ENCODE data around the gene SMG6.
A peak's percentile ranks its signal among the peaks of the same experiment; 100 is the strongest.

SMG6 gene

DNA sequence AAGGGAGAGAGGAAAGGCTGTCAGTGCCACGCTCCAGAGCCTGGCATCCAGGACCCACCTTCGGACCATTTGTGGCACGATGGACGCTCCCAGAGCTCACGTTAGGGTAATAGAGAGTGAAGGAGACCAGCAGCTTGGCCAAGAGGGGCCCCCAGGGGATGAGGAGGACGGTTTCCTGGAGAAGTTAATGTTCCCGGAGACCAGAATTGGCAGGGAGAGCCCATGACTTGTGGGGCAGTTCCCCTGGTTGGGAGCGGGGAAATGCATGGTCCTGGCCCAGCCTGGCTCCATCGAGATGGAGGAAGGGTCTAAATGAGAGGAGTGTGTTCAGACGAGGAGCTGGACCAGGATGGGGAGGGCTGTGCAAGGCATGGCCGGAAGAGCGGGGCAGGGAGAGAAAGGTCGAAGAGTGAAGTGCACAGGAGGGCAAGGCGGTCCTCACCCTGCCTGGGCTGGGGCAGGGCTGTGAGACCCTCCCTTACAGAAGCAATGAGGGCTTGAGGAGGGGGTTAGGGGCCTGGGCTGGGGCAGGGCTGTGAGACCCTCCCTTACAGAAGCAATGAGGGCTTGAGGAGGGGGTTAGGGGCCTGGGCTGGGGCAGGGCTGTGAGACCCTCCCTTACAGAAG, 251.5 kb downstream of the SMG6 start:
- H3K9ac ChIP-seq (ENCODE audit: low read length) = no peak overlapping the region
- H2AFZ ChIP-seq (ENCODE audit: low read length) = no peak overlapping the region
- H3F3A ChIP-seq (ENCODE audit: insufficient read depth, low read length) = no peaks in the 10 kb centered on the region
- no peaks in the 10 kb centered on the region for H4K20me1 ChIP-seq (ENCODE audit: insufficient read depth, low read length)
- H3K36me3 ChIP-seq (ENCODE audit: insufficient read depth, low read length) = no peaks in the 10 kb centered on the region
- H3K27ac ChIP-seq (ENCODE audit: low read depth, low read length, poor library complexity, severe bottlenecking) = no peak overlapping the region
- no peaks in the 10 kb centered on the region for H3K79me2 ChIP-seq (ENCODE audit: insufficient read depth, low read length)
- no peaks in the 10 kb centered on the region for H3K9me2 ChIP-seq (ENCODE audit: low read depth, low read length)
- TF ChIP-seq, protein P1, sequence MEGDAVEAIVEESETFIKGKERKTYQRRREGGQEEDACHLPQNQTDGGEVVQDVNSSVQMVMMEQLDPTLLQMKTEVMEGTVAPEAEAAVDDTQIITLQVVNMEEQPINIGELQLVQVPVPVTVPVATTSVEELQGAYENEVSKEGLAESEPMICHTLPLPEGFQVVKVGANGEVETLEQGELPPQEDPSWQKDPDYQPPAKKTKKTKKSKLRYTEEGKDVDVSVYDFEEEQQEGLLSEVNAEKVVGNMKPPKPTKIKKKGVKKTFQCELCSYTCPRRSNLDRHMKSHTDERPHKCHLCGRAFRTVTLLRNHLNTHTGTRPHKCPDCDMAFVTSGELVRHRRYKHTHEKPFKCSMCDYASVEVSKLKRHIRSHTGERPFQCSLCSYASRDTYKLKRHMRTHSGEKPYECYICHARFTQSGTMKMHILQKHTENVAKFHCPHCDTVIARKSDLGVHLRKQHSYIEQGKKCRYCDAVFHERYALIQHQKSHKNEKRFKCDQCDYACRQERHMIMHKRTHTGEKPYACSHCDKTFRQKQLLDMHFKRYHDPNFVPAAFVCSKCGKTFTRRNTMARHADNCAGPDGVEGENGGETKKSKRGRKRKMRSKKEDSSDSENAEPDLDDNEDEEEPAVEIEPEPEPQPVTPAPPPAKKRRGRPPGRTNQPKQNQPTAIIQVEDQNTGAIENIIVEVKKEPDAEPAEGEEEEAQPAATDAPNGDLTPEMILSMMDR (IDR thresholded peaks at IDR 0.05; ENCODE audit: low read length) = no peak
- TF ChIP-seq EZH2 (IDR thresholded peaks at IDR 0.05; ENCODE audit: borderline replicate concordance, low read length) = no peak
- no peak overlapping the region for H3K4me2 ChIP-seq (ENCODE audit: low read length)
- no peaks in the 10 kb centered on the region for H3K27me3 ChIP-seq (ENCODE audit: insufficient read depth, low read length)
- peaks cover 50% of the 10 kb centered on the region for H3K4me1 ChIP-seq (ENCODE audit: insufficient read depth, low read length, severe bottlenecking)
- H3K9me3 ChIP-seq (ENCODE audit: low read length) = no peaks in the 10 kb centered on the region
- no peak overlapping the region for H3K4me3 ChIP-seq (ENCODE audit: low read depth, low read length, poor library complexity, severe bottlenecking)

DNA sequence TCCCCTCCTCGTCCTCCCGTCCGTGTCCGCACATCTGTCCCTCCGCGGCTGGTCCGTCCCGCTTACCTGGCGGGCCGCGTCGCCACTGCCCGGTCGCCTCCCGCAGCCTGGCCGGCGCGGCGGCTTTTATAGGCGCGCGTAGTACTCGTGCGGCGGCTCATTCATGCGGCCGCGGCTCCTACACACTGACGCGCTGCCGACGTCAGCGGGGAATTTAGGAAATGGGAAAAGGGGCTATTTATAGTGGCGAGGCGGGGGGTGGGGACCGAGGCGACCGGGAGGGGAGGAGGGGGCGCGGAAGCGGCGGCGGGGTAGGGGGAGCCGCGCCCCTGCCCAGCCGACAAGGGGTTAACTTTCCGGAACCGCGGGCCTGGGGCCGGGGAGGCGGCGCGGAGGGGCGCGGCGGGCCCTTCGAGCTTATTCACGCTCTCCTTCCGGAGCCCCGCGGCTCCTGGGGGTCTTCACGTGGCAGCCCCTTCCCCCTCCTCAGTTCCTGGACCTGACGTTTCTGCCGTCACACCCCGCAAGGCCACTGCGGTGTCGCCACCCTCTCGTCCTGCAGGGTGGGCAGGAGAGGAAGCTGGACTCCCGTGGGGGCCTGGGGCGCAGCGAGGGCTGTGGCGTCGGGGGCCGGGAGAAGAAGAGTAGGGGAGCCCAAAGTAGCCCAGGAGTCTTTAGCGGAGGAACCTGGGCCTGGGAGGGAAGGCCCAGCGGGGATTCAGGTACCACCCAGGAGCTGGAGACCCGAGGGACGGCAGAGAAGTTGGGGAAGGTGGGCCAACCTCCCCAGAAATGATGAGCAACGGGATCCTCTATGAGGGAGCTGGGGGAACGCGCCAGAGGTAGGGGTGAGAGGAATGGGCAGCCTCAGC, 252.3 kb downstream of the SMG6 start:
- H2AFZ ChIP-seq (ENCODE audit: low read length) = no peak overlapping the region
- H3K4me2 ChIP-seq (ENCODE audit: low read length) = peak overlapping the region; percentile 58
- TF ChIP-seq EZH2 (IDR thresholded peaks at IDR 0.05; ENCODE audit: borderline replicate concordance, low read length) = no peak
- peak overlapping the region; percentile 59 for H3K4me3 ChIP-seq (ENCODE audit: low read depth, low read length, poor library complexity, severe bottlenecking)
- H3F3A ChIP-seq (ENCODE audit: insufficient read depth, low read length) = no peaks in the 10 kb centered on the region
- H3K4me1 ChIP-seq (ENCODE audit: insufficient read depth, low read length, severe bottlenecking) = peaks cover 45% of the 10 kb centered on the region
- H3K9ac ChIP-seq (ENCODE audit: low read length) = no peak overlapping the region
- no peak overlapping the region for H3K27ac ChIP-seq (ENCODE audit: low read depth, low read length, poor library complexity, severe bottlenecking)
- no peaks in the 10 kb centered on the region for H3K9me3 ChIP-seq (ENCODE audit: low read length)
- no peaks in the 10 kb centered on the region for H3K79me2 ChIP-seq (ENCODE audit: insufficient read depth, low read length)
- no peaks in the 10 kb centered on the region for H3K36me3 ChIP-seq (ENCODE audit: insufficient read depth, low read length)
- no peaks in the 10 kb centered on the region for H4K20me1 ChIP-seq (ENCODE audit: insufficient read depth, low read length)
- H3K27me3 ChIP-seq (ENCODE audit: insufficient read depth, low read length) = no peaks in the 10 kb centered on the region
- no peaks in the 10 kb centered on the region for H3K9me2 ChIP-seq (ENCODE audit: low read depth, low read length)

DNA sequence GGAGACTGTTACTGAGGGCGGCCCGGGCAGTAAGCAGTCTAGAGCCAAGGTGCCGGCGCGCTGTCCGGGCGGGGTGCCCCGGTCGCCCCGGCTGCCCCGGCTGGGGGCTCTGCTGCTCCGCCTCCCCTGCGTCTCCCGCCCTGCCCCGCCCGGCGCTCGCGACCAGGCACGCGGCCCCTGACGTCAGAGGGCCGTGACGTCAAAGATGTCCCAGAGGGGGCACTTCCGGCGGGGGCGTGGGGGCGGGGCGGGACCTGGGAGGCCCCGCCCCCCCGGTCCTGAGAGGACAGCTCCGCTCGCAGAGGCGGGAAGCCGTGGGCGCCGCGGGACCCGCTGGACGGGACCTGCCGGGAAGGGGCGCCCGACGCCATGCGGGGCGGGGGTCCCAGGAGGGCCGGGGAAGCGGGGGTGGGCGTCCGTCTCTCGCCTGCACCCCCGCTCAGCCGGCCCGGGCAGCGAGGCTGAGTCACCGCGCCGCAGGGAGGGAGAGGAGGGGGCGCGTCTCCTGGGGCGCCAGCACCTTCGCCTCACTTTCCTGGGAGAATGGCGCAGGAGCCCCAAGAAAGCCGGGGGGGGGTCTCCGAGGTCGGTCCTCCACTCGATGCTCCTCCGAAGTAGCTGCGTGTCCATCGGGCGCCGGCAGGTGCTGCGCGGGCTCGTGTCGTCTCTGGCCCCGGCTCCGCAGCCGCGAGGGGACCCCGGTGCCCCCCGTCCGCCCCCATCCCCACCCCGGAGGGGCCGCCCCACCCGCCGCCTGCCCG, 253.1 kb downstream of the SMG6 start:
- H4K20me1 ChIP-seq (ENCODE audit: insufficient read depth, low read length) = no peaks in the 10 kb centered on the region
- no peaks in the 10 kb centered on the region for H3K27me3 ChIP-seq (ENCODE audit: insufficient read depth, low read length)
- no peaks in the 10 kb centered on the region for H3K9me3 ChIP-seq (ENCODE audit: low read length)
- H3K4me2 ChIP-seq (ENCODE audit: low read length) = peak overlapping the region; percentile 58
- H3K9ac ChIP-seq (ENCODE audit: low read length) = no peak overlapping the region
- no peaks in the 10 kb centered on the region for H3K9me2 ChIP-seq (ENCODE audit: low read depth, low read length)
- H3K4me1 ChIP-seq (ENCODE audit: insufficient read depth, low read length, severe bottlenecking) = peaks cover 39% of the 10 kb centered on the region
- no peak overlapping the region for H2AFZ ChIP-seq (ENCODE audit: low read length)
- H3K27ac ChIP-seq (ENCODE audit: low read depth, low read length, poor library complexity, severe bottlenecking) = no peak overlapping the region
- H3K79me2 ChIP-seq (ENCODE audit: insufficient read depth, low read length) = no peaks in the 10 kb centered on the region
- TF ChIP-seq, protein P1 (IDR thresholded peaks at IDR 0.05; ENCODE audit: low read length) = no peak
- TF ChIP-seq EZH2 (IDR thresholded peaks at IDR 0.05; ENCODE audit: borderline replicate concordance, low read length) = no peak
- peak overlapping the region; percentile 59 for H3K4me3 ChIP-seq (ENCODE audit: low read depth, low read length, poor library complexity, severe bottlenecking)
- H3K36me3 ChIP-seq (ENCODE audit: insufficient read depth, low read length) = no peaks in the 10 kb centered on the region
- no peaks in the 10 kb centered on the region for H3F3A ChIP-seq (ENCODE audit: insufficient read depth, low read length)

Data from OCI-LY1 (cell line).